Astrocyte (in vitro differentiated cells and primary cell): ENCODE results near the gene SNPH. TPM values are rescaled to one million over a fixed set of nuclear protein-coding genes. Genes with fewer than 3 reads are reported as not detected.

ENCODE experiments used
- DNase-seq: peaks from one replicate; pipeline ENCODE4 v3.0.0-alpha.2; 2010; ENCODE audit warnings: low read depth
- FAIRE-seq: peaks from 2 replicates; lab custom pipeline; 2011; peaks lifted over from hg19 to GRCh38; lab: Jason Lieb, UNC
- H2AFZ ChIP-seq: 2 replicates; pipeline ENCODE4 v1.6.0; 2012; ENCODE audit warnings: low read depth, low read length, inconsistent platforms
- H3K27ac ChIP-seq: 2 replicates; pipeline ENCODE4 v1.5.1; 2011; ENCODE audit warnings: low read depth, low read length, inconsistent platforms
- H3K27me3 ChIP-seq: 2 replicates; pipeline ENCODE4 v1.6.0; 2011; ENCODE audit warnings: low read length, inconsistent platforms; ENCODE audit not compliant: insufficient read depth
- H3K36me3 ChIP-seq: 2 replicates; pipeline ENCODE4 v1.5.1; 2011; ENCODE audit warnings: low read length, inconsistent platforms; ENCODE audit not compliant: insufficient read depth
- H3K4me1 ChIP-seq: 2 replicates; pipeline ENCODE4 v1.5.1; 2011; ENCODE audit warnings: low read length, inconsistent platforms; ENCODE audit not compliant: insufficient read depth
- H3K4me2 ChIP-seq: 2 replicates; pipeline ENCODE4 v1.6.0; 2012; ENCODE audit warnings: low read length, inconsistent platforms
- H3K4me3 ChIP-seq: 2 replicates; pipeline ENCODE4 v1.5.1; 2011; ENCODE audit warnings: low read depth, mild to moderate bottlenecking, low read length, inconsistent platforms; ENCODE audit not compliant: insufficient read depth
- H3K79me2 ChIP-seq: 2 replicates; pipeline ENCODE4 v1.6.0; 2012; ENCODE audit warnings: mild to moderate bottlenecking, low read length, inconsistent platforms; ENCODE audit not compliant: insufficient read depth
- H3K9ac ChIP-seq: 2 replicates; pipeline ENCODE4 v1.6.0; 2012; ENCODE audit warnings: mild to moderate bottlenecking, low read length, inconsistent platforms
- H3K9me3 ChIP-seq: 2 replicates; pipeline ENCODE4 v1.5.1; 2012; ENCODE audit warnings: low read depth, mild to moderate bottlenecking, low read length, inconsistent platforms; ENCODE audit not compliant: insufficient read depth
- H4K20me1 ChIP-seq: 2 replicates; pipeline ENCODE4 v1.6.0; 2012; ENCODE audit warnings: low read length, inconsistent platforms; ENCODE audit not compliant: insufficient read depth
- H3K27ac Mint-ChIP-seq: one replicate; pipeline ENCODE4 v1.8.0; 2021; ENCODE audit warnings: mild to moderate bottlenecking, mixed read lengths; ENCODE audit not compliant: unreplicated experiment
- H3K27me3 Mint-ChIP-seq: one replicate; pipeline ENCODE4 v1.8.0; 2021; ENCODE audit warnings: low read depth, mixed read lengths; ENCODE audit not compliant: unreplicated experiment
- H3K36me3 Mint-ChIP-seq: one replicate; pipeline ENCODE4 v1.8.0; 2021; ENCODE audit warnings: low read depth, mixed read lengths; ENCODE audit not compliant: unreplicated experiment
- H3K4me1 Mint-ChIP-seq: one replicate; pipeline ENCODE4 v1.8.0; 2021; ENCODE audit warnings: low read depth, mixed read lengths; ENCODE audit not compliant: unreplicated experiment
- H3K4me3 Mint-ChIP-seq: one replicate; pipeline ENCODE4 v1.8.0; 2021; ENCODE audit warnings: mild to moderate bottlenecking, moderate library complexity, mixed read lengths; ENCODE audit not compliant: unreplicated experiment
- H3K9me3 Mint-ChIP-seq: one replicate; pipeline ENCODE4 v1.8.0; 2021; ENCODE audit warnings: mild to moderate bottlenecking, mixed read lengths; ENCODE audit not compliant: unreplicated experiment
- EZH2 ChIP-seq: IDR thresholded peaks from 2 replicates; pipeline ENCODE4 v1.6.1; 2012; ENCODE audit warnings: mild to moderate bottlenecking, low read length, inconsistent platforms; ENCODE audit not compliant: insufficient read depth
- total RNA-seq: library from RNA; stranded (reverse); gene quantifications from 2 replicates; pipeline ENCODE4 v1.2.1, GENCODE V29; 2021
- TF ChIP-seq, protein P1 (sequence below): IDR thresholded peaks from 2 replicates; pipeline ENCODE4 v1.5.1; 2011; ENCODE audit warnings: low read depth, mild to moderate bottlenecking, inconsistent platforms, low read length, moderate library complexity; ENCODE audit not compliant: insufficient read depth

The SNPH gene
- total RNA-seq, 1 donor from 2014 or later: 7.9 TPM

DNA sequence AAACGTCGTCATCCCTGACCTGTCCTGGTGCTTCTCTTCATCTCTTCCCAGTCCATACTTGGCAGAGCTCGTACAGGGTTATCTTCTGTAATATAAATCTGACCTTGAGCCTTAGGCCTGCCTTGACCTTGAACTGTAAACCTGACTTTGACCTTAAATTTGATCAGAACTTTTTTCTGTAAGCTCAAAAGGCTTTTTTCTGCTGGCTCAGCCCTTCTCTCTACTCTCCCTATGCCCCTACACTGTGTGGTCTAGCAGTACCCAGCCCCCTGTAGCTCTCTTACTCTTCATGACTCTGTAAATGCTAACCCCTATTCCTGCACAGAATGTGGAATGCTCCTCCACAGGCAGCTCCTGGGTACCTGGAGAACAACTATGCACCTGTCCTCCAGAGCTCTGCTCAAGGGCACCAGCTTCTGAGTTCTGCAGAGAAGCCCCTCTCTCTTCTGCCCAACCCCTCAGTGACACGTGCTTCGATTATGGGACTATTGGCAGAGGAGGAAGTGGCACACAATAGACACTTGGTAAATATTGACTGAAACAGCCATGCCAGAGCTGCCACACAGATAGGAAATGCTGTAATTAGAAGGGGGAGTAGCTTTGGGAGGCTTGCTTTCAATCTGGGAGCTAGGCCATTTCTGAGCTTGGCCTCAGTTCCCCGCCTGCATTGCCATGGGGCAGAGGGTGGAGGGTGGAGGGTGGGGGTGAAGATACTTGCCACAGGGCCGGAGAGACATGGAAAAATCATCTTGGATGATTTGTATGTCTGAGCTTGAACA, 15.4 kb downstream of the SNPH start:
- DNase-seq: no peak
- FAIRE-seq: no peak
- Histone ChIP-seq H3K9ac (no peak overlapping the region), H4K20me1 (peaks cover 20% of the 10 kb centered on the region), H3K79me2 (no peaks in the 10 kb centered on the region), H2AFZ (no peak overlapping the region), H3K27ac (no peak overlapping the region), H3K36me3 (no peaks in the 10 kb centered on the region), H3K27me3 (no peaks in the 10 kb centered on the region), H3K4me1 (no peaks in the 10 kb centered on the region), H3K9me3 (no peaks in the 10 kb centered on the region), H3K4me3 (no peak overlapping the region), H3K4me2 (no peak overlapping the region)
- Mint-ChIP-seq H3K4me3 (no peak overlapping the region), H3K4me1 (peaks cover 5% of the 10 kb centered on the region), H3K36me3 (no peaks in the 10 kb centered on the region), H3K27ac (no peak overlapping the region), H3K27me3 (peaks cover 4% of the 10 kb centered on the region), H3K9me3 (no peaks in the 10 kb centered on the region)
- TF ChIP-seq, protein P1, sequence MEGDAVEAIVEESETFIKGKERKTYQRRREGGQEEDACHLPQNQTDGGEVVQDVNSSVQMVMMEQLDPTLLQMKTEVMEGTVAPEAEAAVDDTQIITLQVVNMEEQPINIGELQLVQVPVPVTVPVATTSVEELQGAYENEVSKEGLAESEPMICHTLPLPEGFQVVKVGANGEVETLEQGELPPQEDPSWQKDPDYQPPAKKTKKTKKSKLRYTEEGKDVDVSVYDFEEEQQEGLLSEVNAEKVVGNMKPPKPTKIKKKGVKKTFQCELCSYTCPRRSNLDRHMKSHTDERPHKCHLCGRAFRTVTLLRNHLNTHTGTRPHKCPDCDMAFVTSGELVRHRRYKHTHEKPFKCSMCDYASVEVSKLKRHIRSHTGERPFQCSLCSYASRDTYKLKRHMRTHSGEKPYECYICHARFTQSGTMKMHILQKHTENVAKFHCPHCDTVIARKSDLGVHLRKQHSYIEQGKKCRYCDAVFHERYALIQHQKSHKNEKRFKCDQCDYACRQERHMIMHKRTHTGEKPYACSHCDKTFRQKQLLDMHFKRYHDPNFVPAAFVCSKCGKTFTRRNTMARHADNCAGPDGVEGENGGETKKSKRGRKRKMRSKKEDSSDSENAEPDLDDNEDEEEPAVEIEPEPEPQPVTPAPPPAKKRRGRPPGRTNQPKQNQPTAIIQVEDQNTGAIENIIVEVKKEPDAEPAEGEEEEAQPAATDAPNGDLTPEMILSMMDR: no peak
- no peak for TF ChIP-seq EZH2

DNA sequence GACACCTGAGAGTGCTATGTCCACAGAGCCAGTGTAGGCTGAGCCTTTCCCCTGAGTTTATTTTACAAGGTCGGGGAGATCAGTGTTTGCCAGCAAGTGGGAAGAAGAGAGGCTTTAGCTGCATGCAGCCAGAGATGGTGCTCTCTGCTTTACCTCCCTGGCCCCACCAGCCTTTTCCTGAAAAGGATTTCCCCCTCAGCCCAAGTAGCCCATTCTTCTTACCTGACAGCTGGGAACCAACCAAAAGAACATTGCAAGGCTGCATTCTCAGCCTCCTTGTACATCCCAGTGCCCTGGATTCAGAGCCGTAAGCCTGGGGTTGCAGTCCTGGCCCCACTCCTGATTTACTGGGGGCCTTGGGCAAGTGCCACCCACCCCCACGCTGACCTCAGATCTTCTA, 16.9 kb downstream of the SNPH start:
- H3K27me3 ChIP-seq: no peaks in the 10 kb centered on the region
- Mint-ChIP-seq H3K4me1 (peaks cover 5% of the 10 kb centered on the region), H3K27me3 (peaks cover 4% of the 10 kb centered on the region), H3K4me3 (no peak overlapping the region), H3K27ac (no peak overlapping the region), H3K9me3 (no peaks in the 10 kb centered on the region), H3K36me3 (no peaks in the 10 kb centered on the region)
- no peak overlapping the region for H3K27ac ChIP-seq
- FAIRE-seq (no peak), DNase-seq (no peak)
- no peak overlapping the region for H3K4me3 ChIP-seq
- no peak overlapping the region for H3K9ac ChIP-seq
- no peak overlapping the region for H3K4me2 ChIP-seq
- no peak overlapping the region for H2AFZ ChIP-seq
- H3K79me2 ChIP-seq: no peaks in the 10 kb centered on the region
- peaks cover 10% of the 10 kb centered on the region for H4K20me1 ChIP-seq
- no peaks in the 10 kb centered on the region for H3K36me3 ChIP-seq
- H3K9me3 ChIP-seq: no peaks in the 10 kb centered on the region
- TF ChIP-seq, protein P1: no peak
- TF ChIP-seq EZH2: no peak
- H3K4me1 ChIP-seq: no peaks in the 10 kb centered on the region
